Stimulated activated CD8-positive, alpha-beta memory T cell treated with anti-CD3 and anti-CD28 coated beads, Interleukin-7, amount 100 ng/mL, for 1 hour (primary cell): ENCODE results near the gene TFE3.

Source experiments
- DNase-seq, 2 donors: peaks; one replicate each; pipeline ENCODE4 v3.0.0-alpha.2; 2020; ENCODE audit warnings: low read depth in 2 of 2

The TFE3 gene

GRCh38 chrX:49043220-49043986, at the start of gene TFE3:
TFE3 (minus strand) TSS chrX:49043357; CDS start chrX:49043226, 131 bp downstream.
- DNase-seq: peak; percentile 84 to 86

- DNase-seq: no peak
These were observed 46.4 kb upstream of the TFE3 start for GRCh38 chrX:49089553-49089952.

GRCh38 chrX:49082271-49082871, 39.2 kb upstream of the TFE3 start:
- DNase-seq: no peak

GRCh38 chrX:49079489-49080428, 36.6 kb upstream of the TFE3 start, which contains the start of gene WDR45:
WDR45 (minus strand) TSS chrX:49079887; CDS start chrX:49078095, 1,792 bp downstream.
- DNase-seq: peak; percentile 45 to 50

GRCh38 chrX:49077941-49078340, 34.8 kb upstream of the TFE3 start:
- DNase-seq: no peak

GRCh38 chrX:49075347-49075746, 32.2 kb upstream of the TFE3 start:
- DNase-seq: no peak

- DNase-seq: peak; percentile 70 to 78
These were observed 30.7 kb upstream of the TFE3 start, which contains the start of gene PRAF2 for GRCh38 chrX:49073601-49074575. PRAF2 (minus strand) TSS chrX:49074002; CDS start chrX:49073987, 15 bp downstream.

GRCh38 chrX:49072712-49073095, 29.5 kb upstream of the TFE3 start:
- no peak for DNase-seq

- no peak for DNase-seq
These were observed 28.9 kb upstream of the TFE3 start for GRCh38 chrX:49071877-49072711.

- no peak for DNase-seq
These were observed 27.8 kb upstream of the TFE3 start for GRCh38 chrX:49070988-49071387.

GRCh38 chrX:49069038-49069437, 25.9 kb upstream of the TFE3 start:
- DNase-seq: no peak

- DNase-seq: no peak
These were observed 24.3 kb upstream of the TFE3 start for GRCh38 chrX:49067285-49068120.

GRCh38 chrX:49066690-49067089, 23.5 kb upstream of the TFE3 start:
- no peak for DNase-seq

GRCh38 chrX:49066278-49066677, 23.1 kb upstream of the TFE3 start:
- no peak for DNase-seq

- DNase-seq: no peak
These were observed 21.6 kb upstream of the TFE3 start for GRCh38 chrX:49064735-49065134.

- DNase-seq: no peak
These were observed 21.1 kb upstream of the TFE3 start for GRCh38 chrX:49064303-49064702.

GRCh38 chrX:49063715-49064114, 20.6 kb upstream of the TFE3 start:
- DNase-seq: no peak

- DNase-seq: no peak
These were observed 18.8 kb upstream of the TFE3 start for GRCh38 chrX:49061916-49062315.

GRCh38 chrX:49061490-49061889, 18.3 kb upstream of the TFE3 start:
- no peak for DNase-seq
